ENCODE results near the gene PXMP4. TPM values are rescaled to one million over a fixed set of nuclear protein-coding genes. Genes with fewer than 3 reads are reported as not detected.

Gene PXMP4
- total RNA-seq, 1 experiment from 2014 or later, result 3.3 TPM

GRCh38 chr20:33716498-33716897 is 3.6 kb downstream of the PXMP4 start:
- CTCF ChIA-PET, result interaction anchor here (1.8 kb wide), 1 partner anchor 49 kb away, joined by 4 read pairs; no protein-coding TSS in a partner anchor
- peaks cover 7% of the 10 kb centered on the region for H3K9me3 Mint-ChIP-seq
- DNase-seq (ENCODE audit: low spot score) (no peak), ATAC-seq (no peak)
- peaks cover 6% of the 10 kb centered on the region; the same call in 1 of the 2 replicates for H3K27me3 Mint-ChIP-seq (ENCODE audit: low read depth)
- peaks cover 2% of the 10 kb centered on the region; the same call in 1 of the 2 replicates for H3K36me3 Mint-ChIP-seq
- POLR2A ChIA-PET, result no interaction called here
- TF ChIP-seq ZSCAN18 (CRISPR knock-in tag; IDR thresholded peaks at IDR 0.05), result no peak
- no peak for TF ChIP-seq EMX1 (CRISPR knock-in tag; IDR thresholded peaks at IDR 0.05)
- no peak for TF ChIP-seq NR3C1 (CRISPR knock-in tag; conservative IDR thresholded peaks at IDR 0.05; ENCODE audit: low read depth)
- no peak for TF ChIP-seq ZBTB21 (CRISPR knock-in tag; IDR thresholded peaks at IDR 0.05; ENCODE audit: borderline replicate concordance)
- no peak for TF ChIP-seq SMAD3 (CRISPR knock-in tag; IDR thresholded peaks at IDR 0.05; ENCODE audit: borderline replicate concordance)
- TF ChIP-seq ZNF317 (CRISPR knock-in tag; IDR thresholded peaks at IDR 0.05; ENCODE audit: borderline replicate concordance, low read depth), result no peak
- no peak for TF ChIP-seq TP53 (CRISPR knock-in tag; IDR thresholded peaks at IDR 0.05)
- TF ChIP-seq IRF2 (CRISPR knock-in tag; IDR thresholded peaks at IDR 0.05; ENCODE audit: borderline replicate concordance, low read depth), result no peak
- TF ChIP-seq E2F5 (CRISPR knock-in tag; IDR thresholded peaks at IDR 0.05), result no peak
- peak overlapping the region; percentile 22; the same call in 1 of the 2 replicates for H3K27ac Mint-ChIP-seq
- H3K4me1 Mint-ChIP-seq, result peaks cover 4% of the 10 kb centered on the region
- no peak overlapping the region for H3K4me3 Mint-ChIP-seq

GRCh38 chr20:33713865-33714367 is 6.2 kb downstream of the PXMP4 start:
- POLR2A ChIA-PET, result no interaction called here
- TF ChIP-seq FOXK1 (CRISPR knock-in tag; IDR thresholded peaks at IDR 0.05) (no peak), MAX (CRISPR knock-in tag; IDR thresholded peaks at IDR 0.05) (no peak), JUN (CRISPR knock-in tag; IDR thresholded peaks at IDR 0.05) (no peak), ZBTB21 (CRISPR knock-in tag; IDR thresholded peaks at IDR 0.05; ENCODE audit: borderline replicate concordance) (no peak), MLX (CRISPR knock-in tag; IDR thresholded peaks at IDR 0.05) (no peak), ZNF219 (CRISPR knock-in tag; IDR thresholded peaks at IDR 0.05; ENCODE audit: borderline replicate concordance) (no peak), ATF1 (CRISPR knock-in tag; IDR thresholded peaks at IDR 0.05) (no peak), NFATC4 (CRISPR knock-in tag; IDR thresholded peaks at IDR 0.05) (no peak), TEAD1 (CRISPR knock-in tag; IDR thresholded peaks at IDR 0.05) (no peak), KAT7 (CRISPR knock-in tag; IDR thresholded peaks at IDR 0.05; ENCODE audit: borderline replicate concordance) (no peak), HMGXB4 (CRISPR knock-in tag; IDR thresholded peaks at IDR 0.05) (no peak), USF1 (CRISPR knock-in tag; IDR thresholded peaks at IDR 0.05) (no peak), TP53 (CRISPR knock-in tag; IDR thresholded peaks at IDR 0.05) (no peak), ZNF425 (CRISPR knock-in tag; conservative IDR thresholded peaks at IDR 0.05) (no peak), ARID4B (CRISPR knock-in tag; IDR thresholded peaks at IDR 0.05; ENCODE audit: borderline replicate concordance) (no peak)

More at GRCh38 chr20:33713865-33714367, 6.2 kb downstream of the PXMP4 start:
- Mint-ChIP-seq H3K27ac (no peak overlapping the region), H3K4me1 (peaks cover 10% of the 10 kb centered on the region), H3K9me3 (no peaks in the 10 kb centered on the region), H3K27me3 (ENCODE audit: low read depth) (no peaks in the 10 kb centered on the region; the same call in 1 of the 2 replicates), H3K4me3 (no peak overlapping the region), H3K36me3 (no peaks in the 10 kb centered on the region)
- DNase-seq (ENCODE audit: low spot score), result no peak
- CTCF ChIA-PET, result interaction anchor here (0.6 kb wide), 1 partner anchor 951 kb away, joined by 3 read pairs; no protein-coding TSS in a partner anchor
- no peak for ATAC-seq

All from WTC11 (cell line).